HuH-7 (cell line): ENCODE measurements around the gene WDR46.

Experiments
- DNase-seq: peaks from one replicate; pipeline ENCODE4 v3.0.0; 2011; ENCODE audit warnings: low spot score

Gene WDR46

GRCh38 chr6:33313709-33314514, 24.9 kb upstream of the WDR46 start, which contains the start of gene TAPBP:
Gene TAPBP (minus strand): TSS chr6:33314078. CDS start chr6:33314041, 37 bp downstream.
- peak; percentile 53 for DNase-seq

- peak; percentile 30 for DNase-seq
These were observed 24.2 kb upstream of the WDR46 start for GRCh38 chr6:33313105-33313708.

GRCh38 chr6:33312361-33313104, 23.5 kb upstream of the WDR46 start:
- DNase-seq, result peak; percentile 78

- DNase-seq, result no peak
These were observed 17.3 kb upstream of the WDR46 start for GRCh38 chr6:33306356-33306755.

- no peak for DNase-seq
These were observed 16.0 kb upstream of the WDR46 start for GRCh38 chr6:33305052-33305451.

GRCh38 chr6:33304216-33304615, 15.2 kb upstream of the WDR46 start:
- no peak for DNase-seq

GRCh38 chr6:33301877-33302276, 12.8 kb upstream of the WDR46 start:
- DNase-seq, result no peak

- DNase-seq, result peak; percentile 78
These were observed 10.4 kb upstream of the WDR46 start for GRCh38 chr6:33299237-33299944.

GRCh38 chr6:33298773-33299236, 9.8 kb upstream of the WDR46 start, which contains the start of gene RGL2:
Gene RGL2 (minus strand): TSS chr6:33298942. CDS start chr6:33298610, 332 bp downstream.
- peak; percentile 14 for DNase-seq

- DNase-seq, result peak; percentile 51
These were observed 9.1 kb upstream of the WDR46 start for GRCh38 chr6:33297956-33298772.

GRCh38 chr6:33297406-33297955, 8.4 kb upstream of the WDR46 start:
- peak; percentile 47 for DNase-seq

GRCh38 chr6:33296797-33297405, 7.9 kb upstream of the WDR46 start:
- DNase-seq, result no peak

GRCh38 chr6:33295621-33296369, 6.8 kb upstream of the WDR46 start:
- DNase-seq, result no peak

- no peak for DNase-seq
These were observed 5.2 kb upstream of the WDR46 start for GRCh38 chr6:33294086-33294823.

GRCh38 chr6:33292996-33293682, 4.1 kb upstream of the WDR46 start:
- no peak for DNase-seq

- DNase-seq, result no peak
These were observed 1.4 kb upstream of the WDR46 start for GRCh38 chr6:33290459-33290858.

- no peak for DNase-seq
These were observed 811 bp upstream of the WDR46 start for GRCh38 chr6:33289784-33290315.
